Activated CD4-positive, alpha-beta T cell treated with anti-CD3 and anti-CD28 coated beads, Interleukin-10, Interleukin-2, amounts not matched to agents 100 ng/mL and 50 ng/mL, durations not matched to agents 16 hours and 8 hours (primary cell): ENCODE data around the gene TMEM165.

Source experiments
- DNase-seq: peaks from one replicate; pipeline ENCODE4 v3.0.0-alpha.2; 2020

TMEM165 gene

DNA sequence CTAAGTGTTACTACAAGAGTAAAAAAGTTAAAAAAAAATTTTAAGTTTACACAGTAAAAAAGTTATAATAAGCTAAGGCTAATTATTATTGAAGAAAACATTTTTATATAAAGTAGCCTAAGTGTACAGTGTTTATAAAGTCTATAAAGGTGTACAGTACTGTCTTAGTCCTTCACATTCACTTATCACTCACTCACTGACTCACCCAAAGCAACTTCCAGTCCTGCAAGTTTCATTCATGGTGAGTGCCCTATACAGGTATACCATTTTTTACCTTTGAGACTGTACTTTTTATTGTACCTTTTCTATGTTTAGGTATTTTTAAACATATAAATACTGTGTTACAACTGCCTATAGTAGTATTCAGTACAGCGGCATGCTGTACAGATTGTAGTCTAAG, 74.2 kb downstream of the TMEM165 start:
- DNase-seq, result no peak
